Activated CD8-positive, alpha-beta memory T cell treated with anti-CD3 and anti-CD28 coated beads, Interleukin-2, amount 50 U/mL, for 4 hours (primary cell): ENCODE measurements around the gene AVPR1B.

ENCODE experiments used
- DNase-seq: peaks from one replicate; pipeline ENCODE4 v3.0.0-alpha.2; 2020

AVPR1B gene

GRCh38 chr1:206117151-206117948, at the start of gene AVPR1B:
Gene AVPR1B, minus strand, starts transcription at chr1:206117388. Its CDS starts 498 bp downstream, at chr1:206116890.
- DNase-seq, result no peak

GRCh38 chr1:206145771-206146290, 28.6 kb upstream of the AVPR1B start:
- no peak for DNase-seq

- DNase-seq, result no peak
Measured at GRCh38 chr1:206144605-206145004, 27.4 kb upstream of the AVPR1B start.

- DNase-seq, result no peak
Measured at GRCh38 chr1:206143537-206144172, 26.5 kb upstream of the AVPR1B start.

GRCh38 chr1:206142770-206143169, 25.6 kb upstream of the AVPR1B start:
- no peak for DNase-seq

GRCh38 chr1:206142011-206142410, 24.8 kb upstream of the AVPR1B start:
- DNase-seq, result no peak

GRCh38 chr1:206136241-206136640, 19.1 kb upstream of the AVPR1B start:
- no peak for DNase-seq

- DNase-seq, result no peak
Measured at GRCh38 chr1:206135248-206135647, 18.1 kb upstream of the AVPR1B start.

GRCh38 chr1:206133751-206134415, 16.7 kb upstream of the AVPR1B start:
- no peak for DNase-seq

- no peak for DNase-seq
Measured at GRCh38 chr1:206131037-206131436, 13.8 kb upstream of the AVPR1B start.

- DNase-seq, result no peak
Measured at GRCh38 chr1:206128196-206128595, 11.0 kb upstream of the AVPR1B start.

- DNase-seq, result no peak
Measured at GRCh38 chr1:206127336-206127735, 10.1 kb upstream of the AVPR1B start.

- DNase-seq, result no peak
Measured at GRCh38 chr1:206125346-206125745, 8.2 kb upstream of the AVPR1B start.

GRCh38 chr1:206122686-206123085, 5.5 kb upstream of the AVPR1B start:
- no peak for DNase-seq

GRCh38 chr1:206121269-206121668, 4.1 kb upstream of the AVPR1B start:
- DNase-seq, result no peak

- DNase-seq, result no peak
Measured at GRCh38 chr1:206120406-206120805, 3.2 kb upstream of the AVPR1B start.

- DNase-seq, result no peak
Measured at GRCh38 chr1:206116873-206117150, 376 bp downstream of the AVPR1B start.

- no peak for DNase-seq
Measured at GRCh38 chr1:206116191-206116872, 856 bp downstream of the AVPR1B start.

GRCh38 chr1:206115791-206116190, 1.4 kb downstream of the AVPR1B start:
- DNase-seq, result no peak

- no peak for DNase-seq
Measured at GRCh38 chr1:206114692-206115640, 2.2 kb downstream of the AVPR1B start.

GRCh38 chr1:206112600-206113301, 4.4 kb downstream of the AVPR1B start:
- no peak for DNase-seq
